H1 (cell line): ENCODE data around the gene POLR2H. TPM values are rescaled to one million over a fixed set of nuclear protein-coding genes. Genes with fewer than 3 reads are reported as not detected.
A peak's percentile ranks its signal among the peaks of the same experiment; 100 is the strongest.

ENCODE experiments used
- CTCF ChIA-PET: fragments of 300-600 bp; sonication (Branson Sonifier 250); formaldehyde crosslinking; loops from one replicate; lab custom pipeline; 2021; ENCODE audit not compliant: partially characterized antibody; lab: Charles Lee
- POLR2A ChIA-PET: fragments of 300-600 bp; sonication (Branson Sonifier 250); formaldehyde crosslinking; loops from one replicate; lab custom pipeline; 2021; ENCODE audit warnings: inconsistent platforms; ENCODE audit not compliant: partially characterized antibody; lab: Charles Lee
- DNase-seq, 2 experiments: peaks; one replicate each; pipeline versions ENCODE4 v3.0.0 to v3.0.0-alpha.2; 2010 to 2022; ENCODE audit warnings: low spot score in 2 of 2, low read depth in 1 of 2, mixed read lengths in 1 of 2
- FAIRE-seq: peaks from 2 replicates; lab custom pipeline; 2011; peaks lifted over from hg19 to GRCh38; lab: Jason Lieb, UNC
- H2AFZ ChIP-seq: 2 replicates; pipeline ENCODE4 v1.8.1; 2012; ENCODE audit warnings: low read length, inconsistent platforms
- H2AK5ac ChIP-seq: 2 replicates; pipeline ENCODE4 v1.6.1; 2013; ENCODE audit warnings: low read depth, low read length
- H2BK120ac ChIP-seq: replicated peaks from 2 replicates; pipeline ENCODE3; 2013; ENCODE audit warnings: low read depth, low read length, inconsistent platforms
- H2BK12ac ChIP-seq: 2 replicates; pipeline ENCODE4 v1.6.1; 2013; ENCODE audit warnings: low read depth, low read length
- H2BK15ac ChIP-seq: 2 replicates; pipeline ENCODE4 v1.6.1; 2013; ENCODE audit warnings: low read length
- H2BK20ac ChIP-seq: 2 replicates; pipeline ENCODE4 v1.6.1; 2013; ENCODE audit warnings: low read length
- H2BK5ac ChIP-seq: 2 replicates; pipeline ENCODE4 v1.6.1; 2013; ENCODE audit warnings: low read depth, low read length
- H3K14ac ChIP-seq: 2 replicates; pipeline ENCODE4 v1.6.1; 2013; ENCODE audit warnings: inconsistent platforms; ENCODE audit not compliant: insufficient read length
- H3K18ac ChIP-seq: 2 replicates; pipeline ENCODE4 v1.6.1; 2013; ENCODE audit warnings: low read length; ENCODE audit errors: extremely low read depth
- H3K23ac ChIP-seq: 2 replicates; pipeline ENCODE4 v1.6.1; 2013; ENCODE audit warnings: inconsistent platforms; ENCODE audit not compliant: insufficient read length
- H3K23me2 ChIP-seq: 2 replicates; pipeline ENCODE4 v1.6.1; 2013; ENCODE audit warnings: low read depth, low read length
- H3K27ac ChIP-seq: 2 replicates; pipeline ENCODE4 v1.6.1; 2011; ENCODE audit warnings: low read depth, low read length, inconsistent platforms
- H3K27me3 ChIP-seq, 4 experiments: replicated peaks in 1 of 4; 1 replicate in 1 of 4; 2 replicates in 3 of 4; pipeline versions ENCODE4 v1.6.1 to v1.8.1; 2011 to 2013; ENCODE audit warnings: low read length in 3 of 4, mild to moderate bottlenecking in 3 of 4, inconsistent platforms in 2 of 4, mixed read lengths in 2 of 4, moderate library complexity in 1 of 4; ENCODE audit not compliant: control insufficient read depth in 3 of 4, insufficient read depth in 3 of 4; ENCODE audit errors: extremely low read depth in 1 of 4
- H3K36me3 ChIP-seq, 4 experiments: 2 replicates each; pipeline versions ENCODE4 v1.6.1 to v1.8.1; 2011 to 2013; ENCODE audit warnings: mild to moderate bottlenecking in 4 of 4, low read length in 3 of 4, moderate library complexity in 2 of 4, control low read depth in 1 of 4, inconsistent platforms in 1 of 4; ENCODE audit not compliant: insufficient read depth in 4 of 4, control insufficient read depth in 2 of 4
- H3K4ac ChIP-seq: replicated peaks from 2 replicates; pipeline ENCODE3; 2013; ENCODE audit warnings: low read length, low read depth, mixed read lengths, inconsistent platforms; ENCODE audit not compliant: insufficient read length
- H3K4me1 ChIP-seq, 4 experiments: replicated peaks in 1 of 4; 1 replicate in 1 of 4; 2 replicates in 3 of 4; pipeline versions ENCODE4 v1.6.1 to v1.8.1; 2011 to 2013; ENCODE audit warnings: low read length in 3 of 4, inconsistent platforms in 2 of 4, mixed read lengths in 1 of 4; ENCODE audit not compliant: insufficient read depth in 4 of 4, control insufficient read depth in 3 of 4
- H3K4me2 ChIP-seq, 2 experiments: 2 replicates each; pipeline versions ENCODE4 v1.6.1 to v1.8.1; 2011 to 2013; ENCODE audit warnings: low read depth in 2 of 2, low read length in 2 of 2, control low read depth in 1 of 2, inconsistent platforms in 1 of 2, mild to moderate bottlenecking in 1 of 2; ENCODE audit not compliant: insufficient read depth in 1 of 2
- H3K4me3 ChIP-seq, 4 experiments: fragments of 200-600, 300-600 bp in 1 of 4; sonication (generic), shearing (Covaris generic), sonication (Bioruptor Twin) in 1 of 4; 2 replicates each; pipeline versions ENCODE4 v1.5.1 to v1.8.1; 2011 to 2016; ENCODE audit warnings: low read length in 4 of 4, low read depth in 3 of 4, control low read depth in 2 of 4, inconsistent platforms in 2 of 4, mild to moderate bottlenecking in 2 of 4, mixed read lengths in 1 of 4, moderate library complexity in 1 of 4; ENCODE audit not compliant: insufficient read depth in 2 of 4; ENCODE audit errors: extremely low read depth in 1 of 4
- H3K56ac ChIP-seq: replicated peaks from 2 replicates; pipeline ENCODE3; 2013; ENCODE audit warnings: low read depth, mild to moderate bottlenecking, mixed read lengths, low read length, inconsistent platforms; ENCODE audit not compliant: insufficient read length
- H3K79me1 ChIP-seq: 2 replicates; pipeline ENCODE4 v1.6.1; 2013; ENCODE audit warnings: low read depth, low read length, control low read depth
- H3K79me2 ChIP-seq, 2 experiments: 2 replicates each; pipeline versions ENCODE4 v1.6.1 to v1.8.1; 2012 to 2013; ENCODE audit warnings: low read length in 2 of 2, mild to moderate bottlenecking in 2 of 2, inconsistent platforms in 1 of 2; ENCODE audit not compliant: insufficient read depth in 2 of 2, control insufficient read depth in 1 of 2
- H3K9ac ChIP-seq, 4 experiments: replicated peaks in 1 of 4; 1 replicate in 1 of 4; 2 replicates in 3 of 4; pipeline versions ENCODE4 v1.6.1 to v1.8.1; 2011 to 2013; ENCODE audit warnings: low read depth in 3 of 4, low read length in 3 of 4, control low read depth in 2 of 4, mild to moderate bottlenecking in 2 of 4, moderate library complexity in 2 of 4, inconsistent platforms in 1 of 4; ENCODE audit errors: extremely low read depth in 1 of 4
- H3K9me3 ChIP-seq, 2 experiments: 2 replicates each; pipeline versions ENCODE4 v1.6.1 to v1.8.1; 2012 to 2013; ENCODE audit warnings: mild to moderate bottlenecking in 2 of 2, moderate library complexity in 2 of 2, control low read depth in 1 of 2, inconsistent platforms in 1 of 2, low read depth in 1 of 2, low read length in 1 of 2, mixed read lengths in 1 of 2; ENCODE audit not compliant: insufficient read depth in 2 of 2
- H4K20me1 ChIP-seq, 2 experiments: replicated peaks in 1 of 2; 2 replicates each; pipeline versions ENCODE3 to v1.8.1; 2011 to 2013; ENCODE audit warnings: inconsistent platforms in 2 of 2, low read length in 2 of 2, mild to moderate bottlenecking in 1 of 2; ENCODE audit not compliant: insufficient read depth in 2 of 2, control insufficient read depth in 1 of 2
- H4K5ac ChIP-seq: 2 replicates; pipeline ENCODE4 v1.6.1; 2013; ENCODE audit warnings: low read length, low read depth, mixed read lengths, inconsistent platforms; ENCODE audit not compliant: insufficient read length
- H4K8ac ChIP-seq: 2 replicates; pipeline ENCODE4 v1.8.0; 2013; ENCODE audit warnings: mild to moderate bottlenecking, moderate library complexity, low read length, inconsistent platforms; ENCODE audit not compliant: insufficient read depth; ENCODE audit errors: extremely low read depth
- H4K91ac ChIP-seq: replicated peaks from 2 replicates; pipeline ENCODE3; 2013; ENCODE audit warnings: low read length, mixed read lengths, inconsistent platforms; ENCODE audit not compliant: insufficient read length
- CBX5 ChIP-seq: fragments of 300-800, 300-1000 bp; sonication (generic); IDR thresholded peaks from 2 replicates; pipeline ENCODE4 v1.7.1; 2016; ENCODE audit warnings: antibody characterized with exemption, low read length, low read depth
- TBP ChIP-seq: IDR thresholded peaks from 2 replicates; pipeline ENCODE4 v1.6.1; 2011; ENCODE audit warnings: low read depth, low read length, improper control_type of control experiment
- YY1 ChIP-seq: IDR thresholded peaks from 2 replicates; pipeline ENCODE4 v1.6.1; 2011; ENCODE audit warnings: low read depth, mild to moderate bottlenecking, low read length
- WGBS, 2 experiments: shearing (Covaris generic) in 1 of 2; methylation state at CpG; one replicate each; pipeline versions ENCODE4 v1.1.6 to v1.1.7; 2013 to 2015; ENCODE audit warnings: low lambda C conversion rate in 2 of 2, mixed read lengths in 2 of 2, inconsistent platforms in 1 of 2, low coverage in 1 of 2, missing lambda C conversion rate in 1 of 2; ENCODE audit not compliant: insufficient replicate concordance in 2 of 2, insufficient coverage in 1 of 2, insufficient read length in 1 of 2; ENCODE audit errors: extremely low coverage in 1 of 2, missing lambda C conversion rate in 1 of 2; 5-methylcytosine and 5-hydroxymethylcytosine counted together
- polyA plus RNA-seq, 7 experiments: library from polyadenylated mRNA; depleted of rRNA in 3 of 7; stranded (reverse) in 5 of 7; unstranded in 2 of 7; fragments of >200 nt in 5 of 7; fragments of 200-250 nt in 2 of 7; gene quantifications; 1 replicate in 5 of 7; 2 replicates in 1 of 7; 4 replicates in 1 of 7; pipeline versions ENCODE4 v1.2.1 to v1.2.3, GENCODE V29; 2011 to 2013; ENCODE audit warnings: missing spikeins in 2 of 7, mixed read lengths in 2 of 7
- total RNA-seq: library from RNA; stranded (reverse); fragmentation: NEBNext Ultra II Directional; extraction: Animal tissue kit (Norgen Biotek cat#: 25700); gene quantifications from 2 replicates; pipeline ENCODE4 v1.2.1, GENCODE V29; 2021

Gene POLR2H
- total and polyA plus RNA-seq, 2 of the 8 experiments (the other 6 are each of a cell fraction or from before 2014, with no cell fraction given): 113 to 335 TPM

GRCh38 chr3:184339001-184339400 lies 22.5 kb upstream of the POLR2H start:
- no peak overlapping the region for H3K56ac ChIP-seq
- H4K20me1 ChIP-seq: peaks cover 13 to 28% of the 10 kb centered on the region in 2 experiments
- H2BK120ac ChIP-seq: no peak overlapping the region
- no peak overlapping the region for H3K23ac ChIP-seq
- no peak overlapping the region for H3K18ac ChIP-seq
- POLR2A ChIA-PET: interaction anchor here (0.8 to 3.6 kb wide), 12 partner anchors 9 to 156 kb away, joined by 3 to 30 read pairs (median 4); partner anchors contain the start of gene EIF4G1
- no peak overlapping the region for H2BK20ac ChIP-seq
- H4K5ac ChIP-seq: no peak overlapping the region
- no peaks in the 10 kb centered on the region for H3K9me3 ChIP-seq
- no peak overlapping the region for H2BK5ac ChIP-seq
- H3K14ac ChIP-seq: no peak overlapping the region
- no peak overlapping the region for H2AFZ ChIP-seq
- no peak overlapping the region for H2BK12ac ChIP-seq
- H4K8ac ChIP-seq: peak overlapping the region; percentile 81; the same call in 1 of the 2 replicates
- peaks cover 0 to 2% of the 10 kb centered on the region in 2 experiments; a peak in 1 of 4 replicates for H3K79me2 ChIP-seq
- H3K9ac ChIP-seq: peak overlapping the region in 2 of 4 experiments; percentile 34 to 53; a peak in 3 of 7 replicates
- no peaks in the 10 kb centered on the region for H3K27me3 ChIP-seq
- H3K79me1 ChIP-seq: peaks cover 9% of the 10 kb centered on the region
- no peak overlapping the region for H4K91ac ChIP-seq
- peak overlapping the region in 3 of 4 experiments; percentile 12 to 50 (median 32); a peak in 4 of 8 replicates for H3K4me3 ChIP-seq
- no peak overlapping the region for H2BK15ac ChIP-seq
- peaks cover 14% of the 10 kb centered on the region for H3K23me2 ChIP-seq
- H3K4me1 ChIP-seq: peaks cover 5 to 27% (median 18%) of the 10 kb centered on the region in 4 experiments
- peak overlapping the region; percentile 72 to 98 for H3K4me2 ChIP-seq
- peaks cover 4 to 17% (median 11%) of the 10 kb centered on the region in 4 experiments; a peak in 7 of 8 replicates for H3K36me3 ChIP-seq
- FAIRE-seq (no peak), DNase-seq (no peak)
- no peak overlapping the region for H2AK5ac ChIP-seq
- H3K4ac ChIP-seq: no peak overlapping the region
- WGBS, 2 experiments: 58% methylated on average over 8 of the region's 8 CpGs; no CpG with 5 or more reads in 1 of the 2 experiments
- CTCF ChIA-PET: interaction anchor here (0.6 to 3.6 kb wide), 11 partner anchors 9 to 1367 kb away, joined by 3 to 16 read pairs (median 5); no protein-coding TSS in a partner anchor
- H3K27ac ChIP-seq: no peak overlapping the region
- TF ChIP-seq CBX5: no peak
- no peak for TF ChIP-seq TBP
- no peak for TF ChIP-seq YY1
